Lower leg skin (tissue), 4 donors: Measurements from ENCODE around the gene FZD2. TPM values are rescaled to one million over a fixed set of nuclear protein-coding genes. Genes with fewer than 3 reads are reported as not detected.

Experiments used
- DNase-seq, 2 donors: peaks; one replicate each; pipeline ENCODE4 v3.0.0-alpha.2; 2019; ENCODE audit warnings: low spot score in 2 of 2
- H3K4me3 ChIP-seq: fragments of 200-600 bp; sonication (generic); 2 replicates; pipeline ENCODE4 v1.5.1; 2017; ENCODE audit warnings: mild to moderate bottlenecking, low read depth; ENCODE audit not compliant: poor library complexity, severe bottlenecking
- POLR2A ChIP-seq, 2 donors: fragments of 450-650 bp; IDR thresholded peaks; one replicate each; pipeline ENCODE4 v1.6.1; 2016 to 2017; ENCODE audit warnings: antibody characterized with exemption in 2 of 2, mild to moderate bottlenecking in 1 of 2, moderate library complexity in 1 of 2
- WGBS, 2 donors: methylation state at CpG; one replicate each; pipeline ENCODE4 v1.1.5; 2018; 5-methylcytosine and 5-hydroxymethylcytosine counted together
- intact Hi-C: fragments of 100-400 bp; cut with DNase I; formaldehyde crosslinking; loops from one replicate; pipeline ENCODE4 v1.15.0; 2023; ENCODE audit warnings: low total_unique reads
- total RNA-seq, 4 donors: library from RNA; depleted of rRNA; stranded (reverse); fragments of >200 nt; gene quantifications; one replicate each; pipeline ENCODE4 v1.1.0, GENCODE V29; 2016
- TF ChIP-seq, protein P1 (sequence below), 3 donors: fragments of 450-650 bp; IDR thresholded peaks; one replicate each; pipeline ENCODE4 v1.5.1; 2016; ENCODE audit warnings: antibody characterized with exemption in 3 of 3, mild to moderate bottlenecking in 3 of 3, moderate library complexity in 2 of 3

Gene FZD2
- total RNA-seq, 4 donors from 2014 or later = 0.49 to 1.8 (median 0.89) TPM

DNA sequence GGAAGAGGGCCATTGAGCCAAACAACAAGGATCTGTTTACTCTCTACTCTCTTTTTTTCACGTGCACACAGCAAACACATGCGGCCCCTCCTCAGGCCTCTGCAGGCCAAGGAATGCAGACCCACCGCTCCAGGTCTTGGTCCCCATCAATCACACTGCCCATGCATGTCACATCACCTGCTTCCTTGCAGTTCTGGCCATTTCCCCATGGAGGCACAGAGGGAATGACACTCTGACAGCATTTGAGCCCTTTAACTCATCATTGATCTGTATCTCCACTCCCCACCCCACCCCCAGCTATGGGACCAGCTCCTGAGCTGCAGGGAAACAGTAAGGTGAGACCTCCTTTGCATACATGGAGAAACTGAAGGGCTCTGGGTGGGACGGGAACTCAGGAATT lies 53.0 kb downstream of the FZD2 start:
- DNase-seq = no peak
- WGBS, 2 donors = 62 to 80% methylated on average over 4 of the region's 4 CpGs
- TF ChIP-seq POLR2A (IDR thresholded peaks at IDR 0.05) = no peak
- TF ChIP-seq, protein P1, sequence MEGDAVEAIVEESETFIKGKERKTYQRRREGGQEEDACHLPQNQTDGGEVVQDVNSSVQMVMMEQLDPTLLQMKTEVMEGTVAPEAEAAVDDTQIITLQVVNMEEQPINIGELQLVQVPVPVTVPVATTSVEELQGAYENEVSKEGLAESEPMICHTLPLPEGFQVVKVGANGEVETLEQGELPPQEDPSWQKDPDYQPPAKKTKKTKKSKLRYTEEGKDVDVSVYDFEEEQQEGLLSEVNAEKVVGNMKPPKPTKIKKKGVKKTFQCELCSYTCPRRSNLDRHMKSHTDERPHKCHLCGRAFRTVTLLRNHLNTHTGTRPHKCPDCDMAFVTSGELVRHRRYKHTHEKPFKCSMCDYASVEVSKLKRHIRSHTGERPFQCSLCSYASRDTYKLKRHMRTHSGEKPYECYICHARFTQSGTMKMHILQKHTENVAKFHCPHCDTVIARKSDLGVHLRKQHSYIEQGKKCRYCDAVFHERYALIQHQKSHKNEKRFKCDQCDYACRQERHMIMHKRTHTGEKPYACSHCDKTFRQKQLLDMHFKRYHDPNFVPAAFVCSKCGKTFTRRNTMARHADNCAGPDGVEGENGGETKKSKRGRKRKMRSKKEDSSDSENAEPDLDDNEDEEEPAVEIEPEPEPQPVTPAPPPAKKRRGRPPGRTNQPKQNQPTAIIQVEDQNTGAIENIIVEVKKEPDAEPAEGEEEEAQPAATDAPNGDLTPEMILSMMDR (IDR thresholded peaks at IDR 0.05) = no peak
- no peak overlapping the region for H3K4me3 ChIP-seq
- intact Hi-C loops = no loop called here

Other genes with a start within 250 kb of the FZD2 start
- 10 to 100 TPM; 12.6 to 29.5 (median 17.1) TPM for gene RUNDC3A, start 248.9 kb upstream of the FZD2 start, total RNA-seq
- gene SLC25A39, start 232.7 kb upstream of the FZD2 start, total RNA-seq = 100 to 1,000 TPM in 1 of 4 donors, 10 to 100 TPM in 3; 73.4 to 113 (median 90.0) TPM
- gene GRN, start 212.2 kb upstream of the FZD2 start, total RNA-seq = 100 to 1,000 TPM; 272 to 295 (median 283) TPM
- 1 to 10 TPM in 3 of 4 donors, under 1 TPM in 1; 0.95 to 2.8 (median 2.4) TPM for gene FAM171A2, start 193.6 kb upstream of the FZD2 start, total RNA-seq
- under 1 TPM in 2 of 4 donors, not detected in 2; 0.10 to 0.30 TPM for gene ITGA2B, start 167.8 kb upstream of the FZD2 start, total RNA-seq
- gene GPATCH8, start 54.1 kb upstream of the FZD2 start, total RNA-seq = 10 to 100 TPM; 31.1 to 43.1 (median 35.6) TPM
- under 1 TPM in 1 of 4 donors, not detected in 3; 0.17 TPM for gene MEIOC, start 99.0 kb downstream of the FZD2 start, total RNA-seq
- gene CCDC43, start 132.3 kb downstream of the FZD2 start, total RNA-seq = 10 to 100 TPM; 13.2 to 19.2 (median 14.4) TPM
- 1 to 10 TPM; 1.3 to 3.5 (median 2.1) TPM for gene DBF4B, start 151.2 kb downstream of the FZD2 start, total RNA-seq
- 1 to 10 TPM in 3 of 4 donors, not detected in 1; 1.5 to 2.5 (median 2.3) TPM for gene ADAM11, start 201.5 kb downstream of the FZD2 start, total RNA-seq